D721Med (cell line): ENCODE measurements around the gene RNF150.

Experiments used
- DNase-seq: peaks from one replicate; pipeline ENCODE4 v3.0.0; 2011; ENCODE audit warnings: low spot score; ENCODE audit not compliant: insufficient read length
- FAIRE-seq: peaks from 2 replicates; lab custom pipeline; 2011; peaks lifted over from hg19 to GRCh38; lab: Jason Lieb, UNC
- TF ChIP-seq, protein P1 (sequence below): IDR thresholded peaks from 2 replicates; pipeline ENCODE4 v1.5.1; 2012; ENCODE audit warnings: mild to moderate bottlenecking, control low read depth; ENCODE audit not compliant: insufficient read depth; ENCODE audit errors: missing control alignments

RNF150 gene

DNA sequence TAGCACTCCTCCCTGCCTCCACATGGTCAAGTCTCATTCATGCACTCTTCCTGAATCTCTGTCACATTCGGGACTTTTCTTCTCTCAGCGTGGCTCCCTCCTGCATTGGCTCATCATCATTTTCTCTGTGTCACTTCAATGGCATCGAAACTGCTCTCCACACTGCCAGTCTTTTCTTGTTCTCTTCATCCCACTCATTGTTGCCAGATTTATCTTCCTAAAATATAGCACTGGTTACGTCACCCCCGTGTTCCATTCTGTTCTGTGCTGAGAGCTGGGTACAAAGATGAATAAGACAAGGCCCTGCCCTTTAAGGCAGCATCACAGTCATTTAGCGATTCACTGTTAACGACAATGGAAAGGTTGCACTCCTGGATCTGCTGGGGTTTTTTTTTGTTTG lies 202.7 kb downstream of the RNF150 start:
- no peak for FAIRE-seq
- TF ChIP-seq, protein P1, sequence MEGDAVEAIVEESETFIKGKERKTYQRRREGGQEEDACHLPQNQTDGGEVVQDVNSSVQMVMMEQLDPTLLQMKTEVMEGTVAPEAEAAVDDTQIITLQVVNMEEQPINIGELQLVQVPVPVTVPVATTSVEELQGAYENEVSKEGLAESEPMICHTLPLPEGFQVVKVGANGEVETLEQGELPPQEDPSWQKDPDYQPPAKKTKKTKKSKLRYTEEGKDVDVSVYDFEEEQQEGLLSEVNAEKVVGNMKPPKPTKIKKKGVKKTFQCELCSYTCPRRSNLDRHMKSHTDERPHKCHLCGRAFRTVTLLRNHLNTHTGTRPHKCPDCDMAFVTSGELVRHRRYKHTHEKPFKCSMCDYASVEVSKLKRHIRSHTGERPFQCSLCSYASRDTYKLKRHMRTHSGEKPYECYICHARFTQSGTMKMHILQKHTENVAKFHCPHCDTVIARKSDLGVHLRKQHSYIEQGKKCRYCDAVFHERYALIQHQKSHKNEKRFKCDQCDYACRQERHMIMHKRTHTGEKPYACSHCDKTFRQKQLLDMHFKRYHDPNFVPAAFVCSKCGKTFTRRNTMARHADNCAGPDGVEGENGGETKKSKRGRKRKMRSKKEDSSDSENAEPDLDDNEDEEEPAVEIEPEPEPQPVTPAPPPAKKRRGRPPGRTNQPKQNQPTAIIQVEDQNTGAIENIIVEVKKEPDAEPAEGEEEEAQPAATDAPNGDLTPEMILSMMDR, result no peak

DNA sequence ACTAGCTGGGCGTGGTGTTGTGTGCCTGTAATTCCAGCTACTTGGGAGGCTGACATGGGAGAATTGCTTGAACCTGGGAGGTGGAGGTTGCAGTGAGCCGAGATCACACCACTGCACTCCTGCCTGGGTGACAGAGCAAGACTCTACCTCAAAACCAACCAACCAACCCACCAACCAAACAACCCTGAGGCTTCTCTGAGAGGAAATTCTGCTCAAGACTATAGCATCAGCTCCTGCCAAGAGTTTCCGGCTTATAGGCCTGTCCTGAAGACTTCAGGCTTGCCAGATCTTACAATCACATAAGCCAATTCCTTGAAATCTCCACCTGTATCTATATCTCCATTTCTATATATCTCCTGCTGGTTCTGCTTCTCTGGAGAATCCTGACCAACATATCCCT lies 203.3 kb downstream of the RNF150 start:
- DNase-seq (no peak), FAIRE-seq (no peak)
- TF ChIP-seq, protein P1, result no peak

More for the DNA sequence above, 202.7 kb downstream of the RNF150 start:
- no peak for DNase-seq

DNA sequence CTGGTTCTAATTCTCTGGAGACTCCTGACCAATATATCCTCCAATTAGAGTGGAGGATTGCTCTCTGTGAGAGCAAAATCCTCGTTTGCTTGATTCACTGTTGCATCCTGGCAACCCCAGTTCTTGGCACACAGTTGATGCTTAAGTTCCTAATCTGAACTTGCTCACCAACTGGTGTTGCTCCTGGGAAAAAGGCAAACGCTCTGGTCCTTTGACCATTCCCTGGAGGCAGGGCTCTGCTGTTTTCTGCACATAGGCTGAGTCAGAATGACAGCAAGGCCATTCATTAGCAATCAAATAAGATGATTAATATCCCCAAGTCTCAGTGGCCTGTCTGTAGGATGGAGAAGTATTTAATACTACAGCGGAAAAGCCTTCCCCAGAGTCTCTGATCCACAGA lies 204.4 kb downstream of the RNF150 start:
- TF ChIP-seq, protein P1, result no peak
- no peak for DNase-seq
- FAIRE-seq, result no peak

DNA sequence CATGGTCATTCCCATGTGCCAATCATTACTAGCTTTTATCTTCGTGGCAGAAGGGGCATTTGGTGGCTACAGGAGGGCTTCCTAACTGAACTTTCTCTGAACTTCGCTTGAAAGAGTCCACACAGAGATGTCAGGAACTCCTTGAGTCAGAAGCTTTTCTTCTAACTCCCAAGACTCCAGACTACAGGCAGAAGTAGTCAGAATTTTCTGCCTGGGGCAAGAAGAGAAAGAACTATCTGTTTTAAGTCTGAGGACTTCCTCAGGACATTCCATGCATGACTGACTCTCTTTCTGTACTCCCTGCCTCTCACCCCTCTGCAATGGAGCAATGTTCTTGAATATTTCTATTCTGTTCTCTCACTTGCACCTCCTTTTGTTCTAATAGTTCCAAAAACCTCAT lies 206.6 kb downstream of the RNF150 start:
- no peak for DNase-seq
- no peak for FAIRE-seq
- TF ChIP-seq, protein P1, result no peak

DNA sequence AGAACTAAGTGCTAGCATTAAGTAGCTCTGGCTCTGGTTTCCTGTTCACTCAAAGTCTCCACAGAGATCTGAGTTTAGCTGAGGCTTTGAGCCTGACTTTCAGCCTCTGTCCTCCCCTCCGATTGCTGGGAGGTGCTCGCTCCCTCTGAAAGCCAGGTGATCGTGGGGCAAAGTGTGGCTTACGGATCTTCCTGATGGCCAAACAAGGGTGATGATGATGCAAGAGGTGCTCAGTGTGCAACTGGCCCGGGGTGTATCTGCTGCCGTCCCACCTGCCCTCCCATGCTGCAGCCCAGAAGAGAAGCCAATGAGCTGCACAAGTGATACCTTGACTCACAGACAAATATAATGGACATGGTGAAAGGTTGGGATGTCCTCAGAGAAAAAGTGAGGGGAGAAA lies 207.9 kb downstream of the RNF150 start:
- DNase-seq, result no peak
- FAIRE-seq, result no peak
- TF ChIP-seq, protein P1, result no peak

DNA sequence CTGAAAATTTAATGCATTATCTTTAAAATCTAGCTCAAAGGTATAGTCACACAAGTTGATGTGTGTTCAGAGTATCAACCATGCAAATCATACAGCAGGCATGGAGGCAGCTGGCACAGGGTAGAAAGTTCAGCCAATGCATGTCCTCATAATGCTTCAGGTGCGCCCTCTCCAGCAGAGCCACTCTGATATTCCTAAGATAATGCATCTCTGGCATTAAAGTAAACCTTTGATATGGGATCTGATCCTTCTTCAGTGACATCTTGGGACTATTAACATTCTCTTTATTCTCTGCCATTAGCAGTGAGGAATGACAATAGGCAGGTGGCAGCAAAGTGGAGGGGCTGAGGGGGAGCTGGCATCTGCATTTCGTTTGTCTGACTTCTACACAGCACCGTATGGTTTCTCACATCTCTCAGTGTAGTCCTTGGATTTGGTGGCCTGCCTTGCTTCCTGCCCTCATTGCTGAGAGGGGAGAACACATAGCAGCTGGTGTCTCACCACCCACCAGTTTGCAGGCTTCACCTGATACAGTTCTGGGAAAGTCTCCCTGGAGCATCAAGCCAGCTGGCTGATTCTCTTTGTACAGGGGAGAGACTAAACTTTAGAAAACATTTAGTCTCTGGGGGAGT lies 208.4 kb downstream of the RNF150 start:
- no peak for FAIRE-seq
- DNase-seq, result no peak
- TF ChIP-seq, protein P1, result peak; percentile 7
